Activated CD4-positive, alpha-beta T cell treated with anti-CD3 and anti-CD28 coated beads, Interleukin-2, amount 50 U/mL, for 48 hours (primary cell): ENCODE data around the gene RAB26.
"Not testable (repeated sequence)": the region's sequence is repeated elsewhere in the genome, so short reads cannot be mapped to it uniquely, and the experiment has no call there.

Experiments
- DNase-seq, 2 experiments: peaks; one replicate each; pipeline ENCODE4 v3.0.0-alpha.2; 2020

RAB26 gene

GRCh38 chr16:2147981-2148671 is at the start of gene RAB26:
Gene RAB26, plus strand, starts transcription at chr16:2148625. Its CDS starts 159 bp downstream, at chr16:2148784.
- DNase-seq, result peak; percentile 39 to 53

GRCh38 chr16:2101581-2101980 is 46.8 kb upstream of the RAB26 start:
- not testable (repeated sequence) for DNase-seq

GRCh38 chr16:2102471-2102870 is 46.0 kb upstream of the RAB26 start:
- no peak for DNase-seq

- DNase-seq, result not testable (repeated sequence)
Observed at GRCh38 chr16:2104464-2104863, 44.0 kb upstream of the RAB26 start.

GRCh38 chr16:2105291-2105690 is 43.1 kb upstream of the RAB26 start:
- DNase-seq, result not testable (repeated sequence)

- not testable (repeated sequence) for DNase-seq
Observed at GRCh38 chr16:2105769-2106168, 42.7 kb upstream of the RAB26 start.

- not testable (repeated sequence) for DNase-seq
Observed at GRCh38 chr16:2106211-2106610, 42.2 kb upstream of the RAB26 start.

- DNase-seq, result not testable (repeated sequence)
Observed at GRCh38 chr16:2107121-2107790, 41.2 kb upstream of the RAB26 start.

- DNase-seq, result not testable (repeated sequence)
Observed at GRCh38 chr16:2107791-2108125, 40.7 kb upstream of the RAB26 start.

- not testable (repeated sequence) for DNase-seq
Observed at GRCh38 chr16:2108446-2109270, 39.8 kb upstream of the RAB26 start.

- not testable (repeated sequence) for DNase-seq
Observed at GRCh38 chr16:2109271-2109580, 39.2 kb upstream of the RAB26 start.

GRCh38 chr16:2109872-2110271 is 38.6 kb upstream of the RAB26 start:
- DNase-seq, result not testable (repeated sequence)

- not testable (repeated sequence) for DNase-seq
Observed at GRCh38 chr16:2110332-2111008, 38.0 kb upstream of the RAB26 start.

- DNase-seq, result not testable (repeated sequence)
Observed at GRCh38 chr16:2111009-2111353, 37.4 kb upstream of the RAB26 start.

GRCh38 chr16:2111412-2112335 is 36.8 kb upstream of the RAB26 start:
- not testable (repeated sequence) for DNase-seq

- not testable (repeated sequence) for DNase-seq
Observed at GRCh38 chr16:2112539-2113106, 35.8 kb upstream of the RAB26 start.

- DNase-seq, result not testable (repeated sequence)
Observed at GRCh38 chr16:2114225-2114624, 34.2 kb upstream of the RAB26 start.

GRCh38 chr16:2114885-2115590 is 33.4 kb upstream of the RAB26 start:
- DNase-seq, result not testable (repeated sequence)

- DNase-seq, result no peak
Observed at GRCh38 chr16:2115591-2115973, 32.8 kb upstream of the RAB26 start.

- not testable (repeated sequence) for DNase-seq
Observed at GRCh38 chr16:2116428-2116827, 32.0 kb upstream of the RAB26 start.

- DNase-seq, result not testable (repeated sequence)
Observed at GRCh38 chr16:2117341-2117740, 31.1 kb upstream of the RAB26 start.
